HFF-Myc (cell line): ENCODE data around the gene CLCN3.
A peak's percentile ranks its signal among the peaks of the same experiment; 100 is the strongest.
"Not testable (repeated sequence)": the region's sequence is repeated elsewhere in the genome, so short reads cannot be mapped to it uniquely, and the experiment has no call there.

Source experiments
- DNase-seq: peaks from one replicate; pipeline ENCODE4 v3.0.0-alpha.2; 2011; ENCODE audit warnings: low read depth; ENCODE audit errors: extremely low read depth
- H3K4me3 ChIP-seq: replicated peaks from 2 replicates; pipeline ENCODE4 v1.5.1; 2011; ENCODE audit warnings: low read depth, mild to moderate bottlenecking, control low read depth, low read length
- TF ChIP-seq, protein P1 (sequence below): IDR thresholded peaks from 2 replicates; pipeline ENCODE4 v1.5.1; 2012; ENCODE audit warnings: mild to moderate bottlenecking, low read depth, low read length, control low read depth; ENCODE audit errors: missing control alignments

The CLCN3 gene

GRCh38 chr4:169723207-169723965, 103.0 kb downstream of the CLCN3 start:
- no peak overlapping the region for H3K4me3 ChIP-seq
- TF ChIP-seq, protein P1, sequence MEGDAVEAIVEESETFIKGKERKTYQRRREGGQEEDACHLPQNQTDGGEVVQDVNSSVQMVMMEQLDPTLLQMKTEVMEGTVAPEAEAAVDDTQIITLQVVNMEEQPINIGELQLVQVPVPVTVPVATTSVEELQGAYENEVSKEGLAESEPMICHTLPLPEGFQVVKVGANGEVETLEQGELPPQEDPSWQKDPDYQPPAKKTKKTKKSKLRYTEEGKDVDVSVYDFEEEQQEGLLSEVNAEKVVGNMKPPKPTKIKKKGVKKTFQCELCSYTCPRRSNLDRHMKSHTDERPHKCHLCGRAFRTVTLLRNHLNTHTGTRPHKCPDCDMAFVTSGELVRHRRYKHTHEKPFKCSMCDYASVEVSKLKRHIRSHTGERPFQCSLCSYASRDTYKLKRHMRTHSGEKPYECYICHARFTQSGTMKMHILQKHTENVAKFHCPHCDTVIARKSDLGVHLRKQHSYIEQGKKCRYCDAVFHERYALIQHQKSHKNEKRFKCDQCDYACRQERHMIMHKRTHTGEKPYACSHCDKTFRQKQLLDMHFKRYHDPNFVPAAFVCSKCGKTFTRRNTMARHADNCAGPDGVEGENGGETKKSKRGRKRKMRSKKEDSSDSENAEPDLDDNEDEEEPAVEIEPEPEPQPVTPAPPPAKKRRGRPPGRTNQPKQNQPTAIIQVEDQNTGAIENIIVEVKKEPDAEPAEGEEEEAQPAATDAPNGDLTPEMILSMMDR: peak; percentile 21
- DNase-seq: no peak

- TF ChIP-seq, protein P1: no peak
- no peak overlapping the region for H3K4me3 ChIP-seq
- no peak for DNase-seq
These were observed 103.9 kb downstream of the CLCN3 start for GRCh38 chr4:169724260-169724659.

- no peak for DNase-seq
- TF ChIP-seq, protein P1: no peak
These were observed 107.2 kb downstream of the CLCN3 start for GRCh38 chr4:169727616-169728015.

DNA sequence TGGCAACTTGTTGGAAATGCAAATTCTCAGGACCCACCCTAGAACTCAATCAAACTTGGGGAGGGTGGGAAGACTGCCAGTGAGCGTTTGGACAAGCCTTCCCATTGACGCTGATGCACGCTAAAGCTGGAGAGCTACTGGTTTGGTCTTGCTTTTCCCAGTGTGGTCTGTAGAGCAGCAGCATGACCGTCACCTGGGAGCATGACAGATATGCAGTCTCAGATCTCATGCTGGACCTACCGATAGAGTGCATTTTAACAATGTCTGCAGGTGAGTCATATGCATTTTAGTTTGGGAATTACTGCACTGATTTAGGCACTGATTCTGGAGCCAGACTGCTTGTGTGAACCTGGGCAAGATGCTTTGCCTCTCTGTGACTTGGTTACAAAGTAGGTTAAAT, 110.2 kb downstream of the CLCN3 start:
- DNase-seq: no peak

More at GRCh38 chr4:169727616-169728015, 107.2 kb downstream of the CLCN3 start:
- H3K4me3 ChIP-seq: no peak overlapping the region

GRCh38 chr4:169738604-169739003, 118.2 kb downstream of the CLCN3 start:
- not testable (repeated sequence) for DNase-seq, H3K4me3 ChIP-seq

More for the DNA sequence above, 110.2 kb downstream of the CLCN3 start:
- H3K4me3 ChIP-seq: no peak overlapping the region
- TF ChIP-seq, protein P1: no peak

- TF ChIP-seq, protein P1: no peak
- no peak for DNase-seq
- no peak overlapping the region for H3K4me3 ChIP-seq
These were observed 121.2 kb downstream of the CLCN3 start for GRCh38 chr4:169741569-169741968.

DNA sequence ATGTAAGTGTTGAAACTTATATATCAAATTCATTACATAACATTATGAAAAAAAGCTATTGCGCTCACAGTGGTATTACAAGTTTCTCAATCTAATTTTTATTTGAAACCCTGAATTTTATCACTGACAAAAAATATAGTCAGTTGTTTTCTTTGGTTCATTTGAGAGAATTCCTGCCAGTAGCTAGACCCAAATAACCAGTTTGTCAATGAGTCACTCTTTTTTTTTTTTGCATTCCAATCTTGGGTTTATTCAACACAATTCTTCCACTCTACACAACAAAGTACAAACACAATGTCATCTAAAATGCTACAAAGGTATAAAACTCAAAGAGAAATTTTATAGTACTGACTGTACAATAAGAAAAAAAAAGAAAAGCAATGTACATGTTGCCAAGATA, 124.2 kb downstream of the CLCN3 start:
- TF ChIP-seq, protein P1: no peak
- no peak for DNase-seq
- H3K4me3 ChIP-seq: no peak overlapping the region
